Measurements from ENCODE around the gene MREG. TPM values are rescaled to one million over a fixed set of nuclear protein-coding genes. Genes with fewer than 3 reads are reported as not detected.

MREG gene
- polyA plus RNA-seq, 1 donor, result 25.4 TPM

- DNase-seq, result no peak
These were observed 93.6 kb downstream of the MREG start for GRCh38 chr2:215919624-215920243.

- no peak for DNase-seq
These were observed 94.3 kb downstream of the MREG start for GRCh38 chr2:215918901-215919599.

- no peak for DNase-seq
These were observed 95.3 kb downstream of the MREG start for GRCh38 chr2:215917953-215918620.

- no peak for DNase-seq
These were observed 97.9 kb downstream of the MREG start for GRCh38 chr2:215915441-215915840.

GRCh38 chr2:215914777-215915165, 98.6 kb downstream of the MREG start:
- no peak for DNase-seq

GRCh38 chr2:215914054-215914776, 99.1 kb downstream of the MREG start:
- DNase-seq, result no peak

GRCh38 chr2:215912299-215912842, 101.0 kb downstream of the MREG start:
- DNase-seq, result no peak

- DNase-seq, result no peak
These were observed 101.9 kb downstream of the MREG start for GRCh38 chr2:215911301-215912085.

GRCh38 chr2:215910180-215910579, 103.2 kb downstream of the MREG start:
- DNase-seq, result no peak

- DNase-seq, result no peak
These were observed 106.2 kb downstream of the MREG start for GRCh38 chr2:215907147-215907546.

GRCh38 chr2:215906458-215906857, 106.9 kb downstream of the MREG start:
- DNase-seq, result no peak

GRCh38 chr2:215905691-215906090, 107.7 kb downstream of the MREG start:
- no peak for DNase-seq

- DNase-seq, result no peak
These were observed 109.2 kb downstream of the MREG start for GRCh38 chr2:215904101-215904500.

- DNase-seq, result no peak
These were observed 110.1 kb downstream of the MREG start for GRCh38 chr2:215903203-215903602.

- DNase-seq, result no peak
These were observed 111.6 kb downstream of the MREG start for GRCh38 chr2:215901796-215902195.

- no peak for DNase-seq
These were observed 112.5 kb downstream of the MREG start for GRCh38 chr2:215900843-215901242.

GRCh38 chr2:215900203-215900611, 113.1 kb downstream of the MREG start:
- no peak for DNase-seq

- no peak for DNase-seq
These were observed 113.9 kb downstream of the MREG start for GRCh38 chr2:215899141-215900074.

GRCh38 chr2:215898363-215898762, 115.0 kb downstream of the MREG start:
- no peak for DNase-seq

- DNase-seq, result no peak
These were observed 116.4 kb downstream of the MREG start for GRCh38 chr2:215896921-215897320.
